ENCODE results near the gene FERD3L.

The FERD3L gene

DNA sequence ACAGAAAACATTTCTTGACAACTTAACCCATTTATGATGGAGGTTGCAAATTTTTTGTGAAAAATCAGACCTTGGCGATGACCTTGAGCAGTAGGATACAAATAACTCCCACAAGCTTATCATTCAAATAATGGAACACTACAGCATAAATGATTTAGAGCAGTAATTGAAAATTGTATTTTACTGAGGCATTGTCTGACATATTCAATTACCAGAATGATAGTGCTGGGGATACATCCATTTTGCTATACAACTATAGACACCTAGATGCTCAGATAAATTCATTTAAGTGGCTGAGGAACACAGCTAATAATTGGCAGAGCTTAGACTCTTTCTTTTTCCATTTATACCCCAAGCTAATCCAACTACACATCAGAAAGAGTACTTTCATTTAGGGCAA is 46.7 kb downstream of the FERD3L start:
- peak; percentile 53 for TF ChIP-seq GATA2 (IDR thresholded peaks at IDR 0.05; ENCODE audit: low read depth, low read length)
- TF ChIP-seq GATA3 (IDR thresholded peaks at IDR 0.05; ENCODE audit: low read depth, low read length) = peak; percentile 86

DNA sequence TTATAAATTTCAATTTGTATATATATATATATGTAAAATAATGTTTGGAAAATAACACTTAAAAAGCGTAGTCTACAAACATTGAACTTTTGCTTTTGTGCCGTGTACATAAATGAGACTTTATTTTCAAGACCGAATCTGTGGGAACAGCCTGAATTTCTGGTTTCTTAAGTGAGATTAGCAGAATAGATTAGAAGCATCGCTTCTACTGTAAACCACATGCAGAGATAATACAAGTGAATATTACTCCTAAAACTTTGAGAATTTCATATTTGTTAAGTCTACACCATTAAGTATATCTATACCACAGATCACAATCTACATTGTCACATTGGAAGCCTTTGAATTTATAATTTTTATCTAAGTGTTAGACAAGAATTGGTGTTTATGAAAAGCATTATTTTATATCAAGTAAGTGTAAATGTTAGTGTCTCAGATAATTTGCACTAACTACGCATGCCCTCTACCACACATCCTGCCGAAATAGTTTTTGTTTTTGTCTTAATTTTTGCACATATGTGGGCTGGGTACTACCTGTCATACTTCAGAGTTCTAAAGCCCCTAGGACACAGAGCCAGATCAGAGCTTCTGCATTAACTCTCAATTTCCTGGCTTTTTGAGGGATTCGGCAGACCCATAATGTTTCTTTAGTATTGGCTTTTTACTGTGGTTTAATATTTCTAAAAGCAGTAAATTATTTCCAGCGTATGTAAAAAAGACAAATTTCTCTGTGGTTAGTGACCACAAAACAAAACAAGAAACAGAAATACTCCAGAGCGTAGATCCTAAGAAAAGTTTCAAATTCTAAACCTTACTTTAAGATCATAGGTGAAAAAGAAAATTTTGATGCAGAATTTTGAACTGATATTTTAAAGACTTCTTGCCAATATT is 47.8 kb downstream of the FERD3L start:
- TF ChIP-seq GATA3 (IDR thresholded peaks at IDR 0.05; ENCODE audit: low read depth, low read length) (peak; percentile 80), GATA2 (IDR thresholded peaks at IDR 0.05; ENCODE audit: low read depth, low read length) (0 out of 2 replicates have a peak, but pooled peaks have one; percentile 28)

DNA sequence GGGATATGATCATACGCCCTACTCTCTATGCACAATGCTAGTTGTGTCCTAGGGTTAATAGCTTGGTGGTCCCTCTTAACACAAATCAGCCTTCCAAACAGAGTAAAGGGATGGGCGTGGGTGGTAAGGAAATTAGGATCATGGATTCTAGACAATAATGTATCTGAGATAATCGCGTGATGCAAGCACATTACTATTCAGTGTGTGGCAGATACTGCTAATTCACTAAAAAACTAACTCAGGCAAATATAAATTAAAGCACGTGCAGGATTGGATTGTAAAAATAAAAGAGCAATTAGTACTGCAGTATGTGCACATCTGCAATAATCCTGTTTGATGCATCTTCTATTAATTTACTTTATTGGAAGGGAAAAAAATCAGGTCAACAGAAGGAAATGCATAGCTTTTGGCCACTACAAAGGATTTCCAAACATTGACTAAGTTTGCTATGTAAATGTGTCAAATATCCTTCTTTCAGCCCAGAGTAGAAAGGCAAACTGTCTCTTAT is 49.8 kb downstream of the FERD3L start:
- TF ChIP-seq GATA2 (IDR thresholded peaks at IDR 0.05; ENCODE audit: low read depth, low read length) = no peak
- no peak for TF ChIP-seq GATA3 (IDR thresholded peaks at IDR 0.05; ENCODE audit: low read depth, low read length)
